ENCODE results near the gene FARP1. TPM values are rescaled to one million over a fixed set of nuclear protein-coding genes. Genes with fewer than 3 reads are reported as not detected.

The FARP1 gene, protein sequence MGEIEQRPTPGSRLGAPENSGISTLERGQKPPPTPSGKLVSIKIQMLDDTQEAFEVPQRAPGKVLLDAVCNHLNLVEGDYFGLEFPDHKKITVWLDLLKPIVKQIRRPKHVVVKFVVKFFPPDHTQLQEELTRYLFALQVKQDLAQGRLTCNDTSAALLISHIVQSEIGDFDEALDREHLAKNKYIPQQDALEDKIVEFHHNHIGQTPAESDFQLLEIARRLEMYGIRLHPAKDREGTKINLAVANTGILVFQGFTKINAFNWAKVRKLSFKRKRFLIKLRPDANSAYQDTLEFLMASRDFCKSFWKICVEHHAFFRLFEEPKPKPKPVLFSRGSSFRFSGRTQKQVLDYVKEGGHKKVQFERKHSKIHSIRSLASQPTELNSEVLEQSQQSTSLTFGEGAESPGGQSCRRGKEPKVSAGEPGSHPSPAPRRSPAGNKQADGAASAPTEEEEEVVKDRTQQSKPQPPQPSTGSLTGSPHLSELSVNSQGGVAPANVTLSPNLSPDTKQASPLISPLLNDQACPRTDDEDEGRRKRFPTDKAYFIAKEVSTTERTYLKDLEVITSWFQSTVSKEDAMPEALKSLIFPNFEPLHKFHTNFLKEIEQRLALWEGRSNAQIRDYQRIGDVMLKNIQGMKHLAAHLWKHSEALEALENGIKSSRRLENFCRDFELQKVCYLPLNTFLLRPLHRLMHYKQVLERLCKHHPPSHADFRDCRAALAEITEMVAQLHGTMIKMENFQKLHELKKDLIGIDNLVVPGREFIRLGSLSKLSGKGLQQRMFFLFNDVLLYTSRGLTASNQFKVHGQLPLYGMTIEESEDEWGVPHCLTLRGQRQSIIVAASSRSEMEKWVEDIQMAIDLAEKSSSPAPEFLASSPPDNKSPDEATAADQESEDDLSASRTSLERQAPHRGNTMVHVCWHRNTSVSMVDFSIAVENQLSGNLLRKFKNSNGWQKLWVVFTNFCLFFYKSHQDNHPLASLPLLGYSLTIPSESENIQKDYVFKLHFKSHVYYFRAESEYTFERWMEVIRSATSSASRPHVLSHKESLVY
- polyA plus RNA-seq (ENCODE audit: insufficient read length in 4 of 4), result 100 to 1,000 TPM; 222 to 270 (median 241) TPM

DNA sequence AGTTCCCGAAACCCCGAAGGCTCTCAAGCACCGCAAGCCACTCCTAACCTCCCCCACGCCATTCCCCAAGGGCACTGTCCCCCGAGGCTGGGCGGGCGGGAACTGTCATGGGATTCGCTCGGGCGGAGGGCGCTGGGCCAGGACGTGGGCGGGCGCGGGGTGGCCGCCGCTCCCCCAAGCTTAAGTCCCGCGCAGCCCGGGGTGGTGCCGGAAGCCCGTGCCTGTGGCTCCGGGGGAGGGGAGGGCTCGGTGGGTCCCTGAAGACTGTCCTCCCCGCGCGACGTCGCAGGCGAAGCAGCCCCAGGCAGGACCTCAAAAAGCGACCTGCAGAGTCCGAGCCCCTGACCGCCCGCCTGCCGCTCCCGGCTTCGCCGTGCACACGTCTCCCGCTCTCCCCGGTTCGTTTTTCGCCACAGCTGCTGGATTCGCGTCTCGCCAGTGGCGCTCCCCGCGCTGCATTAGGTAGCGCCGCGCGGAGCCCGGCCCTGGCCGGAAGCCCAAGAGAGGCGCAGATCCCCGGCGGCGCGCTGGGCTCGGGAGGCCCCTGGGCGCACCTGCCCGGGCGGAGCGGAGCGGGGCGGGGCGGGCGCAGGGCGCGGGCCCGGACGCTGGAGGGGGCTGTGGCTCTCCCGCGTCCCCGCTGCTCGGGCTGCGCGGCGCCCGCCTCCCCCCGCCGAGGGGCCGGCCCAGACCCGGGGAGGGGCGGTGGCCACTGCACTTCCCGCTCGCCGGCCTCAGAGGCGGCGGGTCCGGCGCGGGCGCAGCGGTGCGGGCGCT is at the start of gene FARP1:
Gene FARP1 (plus strand): TSS at position 715 of the 777 bp plus-strand sequence. CDS start 70,149 bp downstream, outside the sequence.
- peak in 2 of 4 donors; percentile 57 to 73 for DNase-seq (ENCODE audit: low read depth in 4 of 4, low spot score in 2 of 4)

DNA sequence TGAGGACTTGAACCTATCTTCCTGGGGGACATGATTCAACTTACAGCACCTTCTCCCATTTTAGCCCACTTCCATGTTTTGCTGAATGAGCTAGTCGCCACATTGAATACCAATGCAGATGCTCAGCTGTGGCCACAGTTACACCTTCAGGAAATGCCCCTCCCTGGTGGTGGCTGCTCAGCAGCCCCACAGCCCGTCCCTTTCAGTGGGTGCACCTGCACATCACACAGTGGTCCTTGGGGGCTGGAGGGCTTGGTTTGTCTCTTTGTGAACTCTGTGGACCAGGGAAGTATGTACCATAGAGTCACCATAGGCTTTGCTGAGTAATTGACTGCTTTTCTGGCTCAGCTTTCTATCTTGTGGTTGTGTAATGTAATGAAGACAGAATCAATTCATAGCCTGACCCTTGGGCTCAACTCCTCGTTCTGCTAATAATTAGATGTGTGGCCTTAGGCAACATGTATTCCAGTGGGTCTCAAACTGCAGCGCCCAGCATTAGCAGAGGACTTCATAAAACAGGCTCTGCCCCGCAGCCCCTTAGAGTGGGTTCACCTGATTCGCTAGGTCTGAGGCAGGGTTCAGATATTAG is 48.1 kb upstream of the FARP1 start:
- DNase-seq (ENCODE audit: low read depth in 4 of 4, low spot score in 2 of 4), result no peak

DNA sequence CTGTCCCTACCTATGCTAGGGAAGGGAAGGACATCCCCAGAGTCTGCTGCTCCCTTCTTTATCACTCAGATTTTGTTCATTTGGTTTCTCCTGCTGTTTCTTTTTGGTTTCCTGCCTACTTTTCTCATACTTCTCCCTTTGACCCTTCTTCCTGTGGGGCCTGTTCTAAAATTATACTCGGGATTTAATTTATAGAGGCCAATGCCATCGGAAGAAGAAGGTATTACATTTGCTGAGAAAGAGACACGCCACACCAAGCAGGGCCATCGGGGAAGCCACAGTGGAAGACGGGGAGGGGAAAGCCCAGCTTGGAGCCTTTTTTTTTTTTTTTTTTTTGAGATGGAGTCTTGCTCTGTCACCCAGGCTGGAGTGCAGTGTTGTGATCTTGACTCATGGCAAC is 46.8 kb upstream of the FARP1 start:
- no peak for DNase-seq (ENCODE audit: low read depth in 4 of 4, low spot score in 2 of 4)

DNA sequence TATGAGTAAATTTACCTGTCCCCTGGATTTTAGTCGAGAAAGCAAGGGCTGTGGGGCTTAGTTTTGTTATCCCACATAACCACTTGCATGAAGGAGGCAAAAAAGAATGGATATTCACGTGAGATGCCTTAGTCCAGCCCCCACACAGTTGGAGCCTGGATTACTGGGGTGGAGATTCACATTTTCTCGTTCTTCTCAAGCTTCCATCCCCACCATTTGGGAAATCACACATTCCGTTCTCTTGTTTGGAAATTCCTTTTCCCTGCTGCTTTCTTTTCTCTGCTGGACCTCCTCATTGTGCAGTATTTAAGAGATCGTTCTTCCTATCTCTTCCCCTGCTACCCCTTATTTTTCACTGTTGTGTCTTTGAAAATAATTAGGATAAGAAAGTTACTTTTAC is 45.1 kb upstream of the FARP1 start:
- DNase-seq (ENCODE audit: low read depth in 4 of 4, low spot score in 2 of 4), result no peak

DNA sequence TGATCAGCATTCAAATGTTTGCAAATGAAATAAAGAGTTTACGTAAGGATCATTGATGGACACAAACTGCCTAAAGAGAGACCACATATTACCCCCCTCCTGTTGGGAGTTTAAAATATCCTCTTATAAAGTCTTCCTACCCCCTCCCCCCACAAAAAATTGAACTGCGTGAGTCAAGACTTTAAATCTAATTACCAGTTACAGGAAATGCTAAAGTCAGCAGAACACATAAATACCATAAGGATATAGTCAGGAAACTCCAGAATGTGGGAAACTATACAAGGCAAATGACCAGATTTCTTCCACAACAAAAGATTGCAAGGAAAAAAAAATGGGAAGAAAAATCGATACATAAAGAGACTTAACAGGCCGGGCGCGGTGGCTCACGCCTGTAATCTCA is 44.4 kb upstream of the FARP1 start:
- peak in 1 of 4 donors; percentile 48 for DNase-seq (ENCODE audit: low read depth in 4 of 4, low spot score in 2 of 4)

DNA sequence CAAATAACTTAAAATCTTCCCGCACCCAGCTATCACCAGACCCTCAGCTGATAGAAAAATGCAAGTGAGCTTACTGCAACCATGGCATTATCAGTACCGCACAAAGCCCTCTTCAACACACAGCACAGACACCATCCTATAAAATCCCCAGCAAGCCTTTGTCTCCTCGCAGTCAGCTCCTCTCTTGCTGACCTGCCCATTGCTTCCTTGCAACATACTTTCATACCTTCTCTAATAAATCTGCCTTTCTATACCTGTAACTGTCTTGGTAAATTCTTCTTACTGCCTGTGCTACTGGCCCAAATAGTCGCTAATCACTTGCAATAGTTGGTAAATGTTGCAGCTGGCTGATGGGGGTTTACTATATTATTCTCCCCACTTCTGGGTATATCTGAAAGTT is 43.3 kb upstream of the FARP1 start:
- DNase-seq (ENCODE audit: low read depth in 4 of 4, low spot score in 2 of 4), result no peak

DNA sequence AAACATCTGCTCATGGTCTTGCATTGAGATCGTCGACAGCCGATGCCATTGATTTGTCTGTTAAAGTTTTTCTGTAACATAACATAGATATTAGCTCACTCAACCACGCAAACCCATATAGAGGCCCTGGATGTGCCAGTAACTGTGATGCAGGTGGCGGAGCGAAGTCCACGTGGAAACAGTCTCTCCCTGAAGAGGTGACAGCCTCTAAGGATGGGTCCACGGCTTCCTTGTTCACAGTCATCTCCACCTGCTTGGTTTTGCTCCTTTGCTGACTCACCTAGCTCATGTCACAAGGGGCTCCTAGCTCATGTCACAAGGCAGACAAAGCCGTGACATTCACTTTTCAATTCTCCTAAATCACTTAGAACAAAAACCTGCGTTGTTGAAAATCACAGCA is 42.4 kb upstream of the FARP1 start:
- no peak for DNase-seq (ENCODE audit: low read depth in 4 of 4, low spot score in 2 of 4)

DNA sequence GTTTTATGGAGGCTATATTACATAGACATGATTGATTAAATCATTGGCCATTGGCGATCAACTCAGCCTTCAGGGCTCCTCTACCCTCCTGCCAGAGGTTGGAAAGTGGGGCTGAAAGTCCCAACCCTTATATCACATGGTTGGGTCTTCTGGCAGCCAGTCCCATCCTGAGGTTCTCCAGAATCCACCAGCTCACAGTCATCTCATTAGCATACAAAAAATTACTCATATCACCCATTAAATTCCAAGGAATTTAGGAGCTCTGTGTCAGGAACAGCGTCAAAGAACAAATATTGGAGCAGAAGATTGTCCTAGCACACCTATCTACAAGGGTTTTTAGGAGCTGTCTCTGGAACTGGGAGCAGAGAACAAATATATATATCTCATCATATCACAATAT is 39.4 kb upstream of the FARP1 start:
- no peak for DNase-seq (ENCODE audit: low read depth in 4 of 4, low spot score in 2 of 4)

DNA sequence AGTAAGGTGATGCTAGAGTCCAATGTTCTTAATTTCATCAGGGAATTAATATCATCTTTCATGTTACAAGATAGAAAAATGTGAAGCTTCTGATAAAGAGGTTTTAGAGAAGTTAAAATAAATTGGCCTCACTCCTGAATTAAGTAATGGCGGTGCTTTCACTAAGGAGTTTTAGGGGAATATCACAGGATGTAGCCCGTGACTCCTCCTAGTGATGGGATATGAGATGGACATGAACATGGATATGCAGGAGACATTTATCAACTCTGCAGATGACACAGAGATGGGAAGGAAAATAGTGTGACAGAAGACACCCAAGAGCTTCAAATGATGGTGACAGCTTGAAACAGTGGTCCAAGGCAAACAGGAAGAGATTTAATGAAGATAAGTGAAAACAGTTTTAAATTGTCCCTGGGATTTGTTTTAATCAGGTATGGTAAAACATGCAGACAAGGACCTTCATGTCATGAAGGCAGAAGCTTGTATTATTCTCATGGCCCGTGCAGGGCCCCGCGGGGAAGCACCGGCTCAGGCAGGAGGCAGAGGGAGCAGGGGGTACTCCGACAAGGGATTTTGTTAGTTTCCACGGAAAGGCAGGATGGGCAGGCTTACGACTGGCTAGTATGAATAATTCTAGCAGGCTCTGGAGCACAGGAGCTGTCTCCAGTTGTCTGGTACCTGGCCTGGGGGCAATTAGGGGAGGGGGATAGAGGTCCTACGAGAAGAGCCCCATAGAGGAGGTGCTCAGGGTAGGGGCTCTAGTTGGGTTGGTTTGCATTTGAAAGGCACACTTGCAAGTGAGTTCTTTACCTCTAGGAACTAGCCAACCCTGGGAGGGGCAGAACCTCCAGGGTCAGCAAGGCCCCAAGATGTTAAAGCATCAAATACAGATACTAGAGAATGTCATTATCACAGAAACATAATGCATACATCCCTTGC is 38.7 kb upstream of the FARP1 start:
- no peak for DNase-seq (ENCODE audit: low read depth in 4 of 4, low spot score in 2 of 4)

DNA sequence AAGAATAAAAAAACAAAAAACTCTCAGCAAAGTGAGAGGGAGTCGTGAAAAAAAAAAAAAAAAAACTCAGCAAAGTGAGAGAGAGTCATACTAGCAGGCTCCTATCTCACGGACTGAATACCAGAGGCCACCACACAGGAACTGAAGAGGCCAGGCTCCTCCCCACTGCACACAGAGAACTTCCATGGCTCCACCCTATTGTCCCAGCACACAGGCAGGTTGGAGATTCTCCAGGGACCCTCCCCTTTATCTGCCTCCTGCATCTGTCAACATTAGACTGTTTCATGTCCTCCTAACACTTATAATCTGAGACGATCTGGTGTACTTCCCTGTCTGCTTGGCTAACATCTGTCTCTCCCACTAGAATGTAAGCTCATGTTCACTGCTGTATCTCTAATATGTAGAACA is 37.0 kb upstream of the FARP1 start:
- no peak for DNase-seq (ENCODE audit: low read depth in 4 of 4, low spot score in 2 of 4)

DNA sequence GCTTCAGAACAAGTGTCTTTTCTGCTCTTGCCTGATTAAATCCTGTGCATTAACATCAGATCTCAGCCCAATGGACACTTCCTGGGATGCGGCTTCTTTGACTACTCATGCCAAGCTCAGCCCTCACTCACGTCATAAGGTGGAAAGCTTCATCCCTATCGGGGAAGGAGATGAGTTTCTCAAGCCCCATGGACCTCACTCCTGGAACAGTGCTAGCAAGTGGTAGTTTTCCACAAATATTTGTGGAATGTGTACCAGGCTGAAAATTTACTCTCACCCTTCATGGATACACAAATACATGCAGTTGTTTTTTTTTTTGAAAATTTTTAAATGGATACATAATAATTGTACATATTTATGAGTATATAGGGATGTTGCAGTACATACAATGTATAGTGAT is 34.6 kb upstream of the FARP1 start:
- no peak for DNase-seq (ENCODE audit: low read depth in 4 of 4, low spot score in 2 of 4)

DNA sequence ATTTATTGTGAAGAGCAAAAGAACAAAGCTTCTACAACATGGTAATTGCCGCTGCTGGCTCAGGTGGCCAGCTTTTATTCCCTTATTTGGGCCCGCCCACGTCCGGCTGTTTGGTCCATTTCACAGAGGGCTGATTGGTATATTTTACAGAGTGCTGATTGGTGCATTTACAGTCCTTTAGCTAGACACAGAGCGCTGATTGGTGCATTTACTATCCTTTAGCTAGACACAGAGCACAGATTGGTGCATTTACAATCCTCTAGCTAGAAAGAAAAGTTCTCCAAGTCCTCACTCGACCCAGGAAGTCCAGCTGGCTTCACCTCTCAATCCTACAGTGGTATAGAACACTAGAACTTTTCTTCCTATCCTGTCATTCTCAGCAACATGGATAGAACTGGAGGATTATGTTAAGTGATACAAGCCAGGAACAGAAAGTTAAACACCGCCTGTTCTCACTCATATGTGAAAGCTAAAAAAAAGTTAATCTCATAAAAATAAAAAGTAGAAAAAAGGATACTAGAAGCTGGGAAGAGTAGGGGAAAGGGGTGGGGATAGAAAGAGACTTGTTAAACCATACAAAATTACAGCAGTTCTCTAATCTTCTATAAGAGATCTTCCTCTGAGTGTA is 33.6 kb upstream of the FARP1 start:
- DNase-seq (ENCODE audit: low read depth in 4 of 4, low spot score in 2 of 4), result no peak

DNA sequence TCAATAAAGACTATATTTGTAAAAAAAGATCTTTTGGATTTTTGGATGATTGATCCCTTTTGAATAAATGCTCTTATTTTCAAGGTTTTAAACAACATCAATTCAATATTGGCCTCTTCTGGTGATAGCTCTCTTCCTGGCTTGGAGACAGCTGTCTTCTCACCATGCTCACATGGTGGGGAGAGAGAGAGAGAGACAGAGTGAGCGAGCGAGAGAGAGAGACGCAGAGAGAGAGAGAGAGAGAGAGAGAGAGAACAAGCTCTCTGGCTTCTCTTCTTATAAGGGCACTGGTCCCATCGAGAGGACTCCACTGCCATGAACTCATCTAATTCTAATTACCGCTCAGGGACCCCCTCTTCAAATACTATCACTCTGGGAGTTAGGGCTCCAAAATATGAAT is 32.1 kb upstream of the FARP1 start:
- no peak for DNase-seq (ENCODE audit: low read depth in 4 of 4, low spot score in 2 of 4)

DNA sequence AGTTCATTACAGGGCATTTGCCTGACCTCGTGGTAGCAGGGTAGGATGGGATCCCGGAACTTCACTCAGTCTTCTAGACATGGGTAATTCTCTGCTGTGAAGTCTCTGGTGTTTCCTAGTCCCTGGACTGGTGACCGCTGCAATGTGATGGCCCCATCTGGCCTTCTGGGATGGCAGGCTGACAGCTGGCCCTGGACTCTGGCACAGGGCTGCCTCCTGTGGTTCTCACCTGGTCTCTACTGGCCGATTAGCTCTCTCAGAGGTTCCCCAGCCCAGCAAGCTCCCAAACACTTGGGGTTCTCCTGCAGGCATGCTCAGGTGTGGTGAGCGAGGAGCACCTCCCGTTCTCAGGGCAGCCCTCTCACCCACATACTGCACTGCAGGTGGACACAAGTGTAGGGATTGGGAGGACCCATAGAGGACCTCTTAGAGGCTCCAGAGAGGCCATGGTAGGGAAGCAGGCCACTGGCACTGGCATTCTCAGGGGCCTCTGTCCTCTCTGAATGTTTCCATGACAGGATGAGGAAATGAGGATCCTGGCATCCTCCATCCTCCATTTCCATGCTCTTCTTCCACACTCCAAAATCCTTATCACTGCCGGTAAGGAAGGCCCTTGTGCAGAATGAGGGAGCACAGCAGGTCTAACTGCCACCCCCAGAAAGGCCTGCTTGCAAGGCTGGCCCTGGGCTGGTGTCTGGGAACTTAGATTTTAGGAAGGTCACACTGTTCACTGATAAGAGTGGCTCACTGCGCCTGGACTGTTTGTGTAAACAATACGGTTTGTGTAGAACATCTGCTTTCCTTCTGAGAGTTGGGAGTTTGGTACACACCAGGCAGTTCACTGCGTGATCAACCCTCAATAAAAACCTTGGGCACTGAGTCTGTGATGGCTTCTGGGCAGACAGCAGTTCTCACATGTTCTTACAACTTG is 31.5 kb upstream of the FARP1 start:
- DNase-seq (ENCODE audit: low read depth in 4 of 4, low spot score in 2 of 4), result no peak

DNA sequence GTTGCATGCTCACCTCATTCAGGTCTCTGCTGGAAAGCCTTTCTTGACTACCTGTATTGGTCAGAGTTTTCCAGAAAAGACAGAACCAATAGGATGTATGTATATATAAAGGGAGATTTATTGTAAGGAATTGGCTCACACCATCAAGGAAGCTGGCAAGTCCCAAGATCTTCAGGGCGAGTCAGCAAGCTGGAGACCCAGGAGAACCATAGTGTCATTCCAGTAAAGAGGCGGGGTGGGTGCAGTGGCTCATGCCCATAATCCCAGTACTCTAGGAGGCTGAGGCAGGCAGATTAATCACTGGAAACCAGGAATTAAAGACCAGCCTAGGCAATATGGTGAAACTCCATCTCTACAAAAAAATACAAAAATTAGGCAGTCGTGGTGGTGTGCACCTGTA is 30.4 kb upstream of the FARP1 start:
- DNase-seq (ENCODE audit: low read depth in 4 of 4, low spot score in 2 of 4), result no peak

DNA sequence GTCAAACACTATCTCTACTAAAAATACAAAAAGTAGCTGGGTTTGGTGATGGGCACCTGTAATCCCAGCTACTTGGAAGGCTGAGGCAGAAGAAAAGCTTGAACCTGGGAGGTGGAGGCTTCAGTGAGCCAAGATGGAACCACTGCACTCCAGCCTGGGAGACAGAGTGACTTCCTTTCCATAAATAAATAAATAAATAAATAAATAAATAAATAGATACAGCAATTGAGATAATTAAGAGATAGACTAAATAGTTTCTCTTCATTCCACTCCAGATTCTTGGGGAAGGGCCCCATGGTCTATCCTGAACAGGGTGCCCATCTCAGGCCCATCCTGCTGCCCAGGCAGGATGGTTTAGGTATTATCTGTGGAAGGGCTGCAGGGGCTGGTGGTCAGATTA is 24.0 kb upstream of the FARP1 start:
- no peak for DNase-seq (ENCODE audit: low read depth in 4 of 4, low spot score in 2 of 4)

DNA sequence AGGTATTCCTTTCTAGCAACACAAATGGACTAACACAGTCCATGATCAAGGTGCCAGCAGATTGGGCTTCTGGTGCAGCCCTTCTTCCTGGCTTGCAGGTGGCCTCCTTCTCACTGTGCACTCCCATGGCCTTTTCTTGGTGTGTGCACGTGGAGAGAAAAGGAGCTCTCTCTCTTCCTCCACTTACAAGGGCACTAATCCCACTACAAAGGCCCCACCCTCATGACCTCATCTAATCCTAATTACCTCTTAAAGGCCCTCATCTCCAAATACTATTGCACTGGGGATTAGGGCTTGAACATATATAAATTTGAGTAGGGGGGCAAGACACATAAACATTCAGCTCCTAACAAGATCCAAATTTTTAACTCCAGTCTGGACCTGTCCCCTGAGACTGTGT is 19.7 kb upstream of the FARP1 start:
- no peak for DNase-seq (ENCODE audit: low read depth in 4 of 4, low spot score in 2 of 4)
